Amniotic epithelial cell (primary cell): ENCODE results near the gene RBFOX2.

Source experiments
- DNase-seq: peaks from one replicate; pipeline ENCODE4 v3.0.0-alpha.2; 2010; ENCODE audit warnings: low read depth

Gene RBFOX2

DNA sequence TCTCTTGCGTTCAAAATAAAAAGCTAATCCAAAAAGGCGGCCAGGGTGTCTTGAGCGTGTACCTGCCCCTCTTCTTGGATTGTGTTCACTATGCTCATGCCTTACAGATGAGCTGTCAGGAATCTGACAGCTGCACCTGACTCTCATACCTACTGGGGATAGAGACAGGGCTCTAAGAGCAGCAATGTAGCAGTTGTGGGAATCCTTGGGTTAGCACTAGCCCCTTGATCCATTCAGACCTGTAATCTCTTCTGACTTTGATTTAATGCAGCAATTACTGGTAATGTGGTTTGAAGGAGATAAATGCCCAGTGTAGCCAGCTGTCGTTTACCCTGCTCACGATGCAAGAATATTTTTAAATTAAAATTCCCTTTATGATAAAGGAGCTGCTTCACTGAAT lies 165.2 kb downstream of the RBFOX2 start:
- no peak for DNase-seq

DNA sequence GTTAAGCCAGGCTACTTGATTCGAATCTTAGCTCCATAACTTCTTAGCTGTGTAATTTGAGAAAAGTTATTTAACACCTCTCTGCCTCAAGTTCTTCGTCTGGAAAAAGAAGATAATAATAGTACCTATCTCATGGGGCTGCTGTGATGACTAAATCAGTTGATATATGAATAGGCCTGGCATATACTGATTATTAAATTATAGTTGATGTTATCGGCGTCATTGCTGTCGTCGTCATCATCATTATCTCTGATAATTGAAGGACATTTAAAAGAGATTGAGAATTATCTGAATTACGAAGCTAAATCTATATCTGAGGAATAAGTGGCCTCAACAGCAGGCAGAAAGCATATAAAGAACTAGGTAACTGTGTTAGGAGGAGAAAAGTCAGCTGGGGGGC lies 165.9 kb downstream of the RBFOX2 start:
- DNase-seq = no peak

DNA sequence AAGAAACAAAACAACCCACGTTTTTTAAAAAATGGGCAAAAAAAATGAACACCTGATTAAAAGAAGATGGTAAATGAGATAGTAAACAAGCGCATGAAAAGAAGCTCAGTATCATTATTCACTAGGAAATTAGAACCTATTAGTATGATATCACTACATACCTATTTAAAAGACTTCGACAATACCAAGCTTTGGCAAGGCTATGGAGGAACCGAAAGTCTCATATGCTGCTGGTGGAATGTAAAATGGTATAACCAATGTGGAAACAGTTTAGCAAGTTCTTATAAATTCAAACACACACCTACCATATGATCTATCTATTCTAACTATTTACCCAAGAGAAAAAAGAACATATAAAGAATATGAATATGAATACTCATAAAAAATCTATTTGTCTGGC lies 167.2 kb downstream of the RBFOX2 start:
- DNase-seq = no peak

DNA sequence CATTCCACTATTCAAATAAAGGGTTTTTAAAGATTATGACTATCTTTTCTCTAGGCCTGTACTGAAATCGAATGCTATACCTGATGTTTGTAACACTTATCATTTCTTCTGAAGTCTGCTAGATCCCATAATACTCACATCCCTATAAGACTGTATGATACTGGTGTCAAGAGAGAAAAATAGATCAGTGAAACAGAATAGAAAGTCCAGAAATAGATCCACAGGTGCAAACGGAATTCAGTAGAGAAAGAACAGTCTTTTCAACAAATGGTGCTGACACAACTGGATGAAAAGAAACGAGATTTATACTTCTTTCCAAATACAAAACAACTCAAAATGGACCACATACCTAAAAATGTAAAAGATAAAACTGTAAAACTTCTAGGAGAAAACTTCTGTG lies 167.8 kb downstream of the RBFOX2 start:
- no peak for DNase-seq

DNA sequence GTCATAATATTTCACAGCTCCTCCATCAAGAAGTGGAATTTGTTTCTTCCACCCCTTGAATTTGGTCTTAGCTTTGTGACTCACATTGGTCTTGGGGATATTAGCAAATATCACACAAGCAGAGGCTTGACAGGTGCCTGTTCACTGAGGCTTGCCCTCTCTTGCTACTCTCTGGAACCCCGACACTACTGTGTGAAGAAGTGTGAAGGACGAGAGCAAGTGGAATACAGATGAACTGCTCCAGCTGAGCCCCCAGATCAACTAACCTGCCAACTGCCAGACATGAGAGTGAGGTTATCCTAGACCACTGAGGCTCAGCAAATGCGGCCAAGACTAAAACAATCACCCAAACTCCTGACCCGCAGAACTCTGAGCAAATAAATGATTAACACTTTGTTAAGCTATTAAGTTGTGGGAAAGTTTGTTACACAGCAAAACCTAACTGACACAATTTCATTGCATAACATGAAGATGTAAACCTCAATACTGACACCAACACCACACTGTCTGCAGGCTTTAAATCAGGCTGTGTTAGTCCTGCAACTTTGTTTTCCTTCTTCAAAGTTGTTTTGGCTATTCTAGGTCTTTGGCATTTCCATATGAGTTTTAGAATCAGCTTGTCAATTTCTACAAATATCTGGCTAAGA lies 168.4 kb downstream of the RBFOX2 start:
- DNase-seq = no peak

DNA sequence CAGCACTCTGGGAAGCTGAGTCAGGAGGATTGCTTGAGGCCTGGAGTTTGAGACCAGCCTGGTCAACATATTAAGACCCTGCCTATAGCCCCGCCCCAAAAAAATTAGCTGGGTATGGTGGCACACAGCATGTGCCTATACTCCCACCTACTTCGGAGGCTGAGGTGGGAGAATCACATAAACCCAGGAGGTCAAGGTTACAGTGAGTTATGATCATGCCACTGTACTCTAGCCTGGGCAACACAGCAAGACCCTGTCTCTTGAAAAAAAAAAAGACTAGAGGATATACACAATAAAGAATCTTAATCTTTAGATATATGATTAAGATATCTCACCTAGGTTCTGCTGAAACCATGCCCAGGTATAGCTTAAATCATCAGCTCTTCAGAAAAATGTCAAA lies 174.3 kb downstream of the RBFOX2 start:
- no peak for DNase-seq

DNA sequence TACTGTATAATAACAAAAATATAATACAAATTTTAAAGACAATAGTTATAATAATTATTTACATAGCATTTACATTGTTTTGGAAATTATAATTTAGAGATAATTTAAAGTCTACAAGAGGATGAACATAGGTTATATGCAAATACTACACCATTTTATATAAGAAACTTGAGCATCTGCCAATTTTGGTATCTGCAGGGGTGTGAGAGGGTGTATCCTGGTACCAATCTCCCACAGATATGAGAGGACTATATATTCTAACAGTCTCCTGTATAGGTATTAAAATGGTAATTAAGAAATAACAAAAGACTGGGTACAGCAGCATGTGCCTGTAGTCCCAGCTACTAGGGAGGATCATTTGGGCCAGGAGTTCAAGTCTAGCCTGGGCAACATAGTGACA lies 176.5 kb downstream of the RBFOX2 start:
- no peak for DNase-seq

DNA sequence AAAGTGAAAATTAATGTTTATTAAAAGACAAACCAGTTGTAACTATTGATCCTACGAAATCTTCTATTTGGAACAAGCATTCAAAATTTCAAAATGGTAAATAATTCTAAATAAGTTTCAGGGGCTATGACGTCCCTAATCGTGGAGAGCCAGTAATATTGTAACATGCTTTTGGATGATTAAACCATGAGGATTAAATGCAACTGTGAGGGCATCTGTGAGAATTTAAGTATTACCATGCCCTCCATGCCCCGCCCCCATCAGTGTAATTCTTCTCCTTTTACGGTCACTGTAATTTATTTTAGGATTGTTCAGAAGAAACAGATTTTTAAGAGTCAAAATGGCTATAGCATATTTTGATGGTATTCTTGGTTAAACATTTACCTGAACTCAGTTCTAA lies 177.8 kb downstream of the RBFOX2 start:
- no peak for DNase-seq

DNA sequence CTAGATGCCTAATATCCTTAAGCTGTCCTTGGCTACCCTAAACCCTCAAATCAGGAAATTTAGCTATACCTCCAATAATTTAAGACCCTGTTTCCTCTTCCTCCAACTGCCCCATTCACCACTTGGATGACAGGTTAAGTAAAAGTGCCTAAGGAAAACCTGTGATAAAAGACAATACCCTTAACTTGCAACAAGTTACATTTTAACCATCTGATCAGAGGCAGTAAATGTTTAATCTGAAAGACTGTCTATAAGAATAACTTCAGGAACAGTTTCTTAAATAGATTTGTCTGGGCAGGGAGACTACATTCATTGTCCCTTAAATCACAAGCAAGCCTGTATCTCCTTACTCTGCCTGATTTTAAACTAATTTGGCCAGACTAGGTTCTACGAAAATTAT lies 181.8 kb downstream of the RBFOX2 start:
- no peak for DNase-seq

DNA sequence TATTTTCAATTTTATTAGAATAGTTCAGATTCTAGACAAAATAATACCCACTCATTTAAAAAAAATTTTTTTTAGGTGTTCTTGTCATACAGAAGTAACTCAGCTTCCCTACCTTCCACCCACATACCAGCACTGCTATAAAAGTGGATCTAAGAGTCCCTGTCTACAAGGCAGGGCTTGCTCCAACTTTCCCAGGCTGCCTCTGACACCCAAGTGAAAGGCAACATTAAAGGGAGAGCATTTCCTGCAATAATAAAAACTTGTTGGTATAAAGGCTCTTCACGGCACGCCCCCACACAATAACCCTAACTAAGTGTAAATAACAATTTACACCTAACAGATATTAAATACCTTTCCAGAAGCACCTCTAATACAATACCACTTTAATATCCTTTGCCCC lies 183.7 kb downstream of the RBFOX2 start:
- no peak for DNase-seq

DNA sequence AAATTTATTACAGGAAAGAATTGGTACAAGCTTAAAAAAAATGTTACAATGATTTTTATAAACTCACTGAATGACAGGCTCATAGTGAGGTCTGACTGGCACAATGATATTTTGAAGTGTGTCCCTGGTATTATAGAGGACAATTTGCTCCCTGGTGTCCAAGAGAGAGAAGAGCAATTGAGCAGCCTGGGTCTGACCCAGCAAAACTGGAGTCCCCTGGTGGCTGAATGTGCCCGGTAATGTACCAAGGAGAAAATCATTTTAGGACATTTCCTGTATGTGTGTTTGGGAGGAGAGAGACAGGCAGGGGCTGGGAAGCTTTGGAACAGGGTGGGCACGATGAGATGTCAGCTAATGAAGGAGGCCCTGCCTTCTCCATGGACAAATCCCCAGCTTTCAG lies 185.7 kb downstream of the RBFOX2 start:
- DNase-seq = no peak

DNA sequence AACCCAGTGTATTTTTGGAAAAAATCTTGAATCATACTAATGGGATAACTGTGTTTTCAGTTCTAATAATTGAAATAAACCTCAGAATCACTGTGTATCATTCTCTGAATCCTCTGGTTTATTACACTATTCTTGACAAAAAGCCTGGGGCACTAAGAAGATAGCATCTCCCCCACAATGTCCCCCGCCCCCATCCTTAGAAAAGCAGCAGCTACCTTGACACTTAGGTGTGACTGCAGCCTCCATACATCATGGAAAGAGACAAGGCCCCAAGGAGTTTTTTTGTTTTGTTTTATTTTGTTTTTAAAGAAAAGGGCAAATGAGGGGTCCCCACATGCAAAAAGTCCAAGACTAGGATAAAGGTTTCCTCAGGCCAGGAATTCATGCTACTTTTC lies 186.1 kb downstream of the RBFOX2 start:
- no peak for DNase-seq

DNA sequence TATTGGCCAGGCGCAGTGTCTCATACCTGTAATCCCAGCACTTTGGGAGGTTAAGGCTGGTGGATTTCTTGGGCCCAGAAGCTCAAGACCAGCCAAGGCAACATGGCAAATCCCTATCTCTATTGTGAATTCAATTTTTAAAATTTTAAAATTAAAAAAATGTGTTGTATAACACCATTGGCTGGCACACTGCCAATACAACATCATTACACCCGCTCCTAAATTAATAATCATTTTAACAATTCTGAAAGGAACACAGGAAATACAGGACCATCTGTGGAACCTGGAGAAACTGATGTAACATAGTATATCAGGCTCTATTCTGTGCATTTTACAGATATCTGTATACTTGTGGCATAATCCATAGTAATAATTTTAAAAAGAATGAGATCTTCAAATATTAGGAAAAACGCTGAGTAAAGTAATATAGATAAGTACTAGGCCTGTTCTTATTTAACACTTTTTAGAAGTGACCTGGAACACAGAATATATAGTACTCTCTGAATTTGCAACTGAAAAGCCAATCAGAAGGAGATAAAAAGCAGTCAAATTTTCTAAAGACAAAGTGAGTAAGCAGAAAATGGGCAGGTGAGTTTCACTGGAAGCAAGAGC lies 186.6 kb downstream of the RBFOX2 start:
- no peak for DNase-seq

DNA sequence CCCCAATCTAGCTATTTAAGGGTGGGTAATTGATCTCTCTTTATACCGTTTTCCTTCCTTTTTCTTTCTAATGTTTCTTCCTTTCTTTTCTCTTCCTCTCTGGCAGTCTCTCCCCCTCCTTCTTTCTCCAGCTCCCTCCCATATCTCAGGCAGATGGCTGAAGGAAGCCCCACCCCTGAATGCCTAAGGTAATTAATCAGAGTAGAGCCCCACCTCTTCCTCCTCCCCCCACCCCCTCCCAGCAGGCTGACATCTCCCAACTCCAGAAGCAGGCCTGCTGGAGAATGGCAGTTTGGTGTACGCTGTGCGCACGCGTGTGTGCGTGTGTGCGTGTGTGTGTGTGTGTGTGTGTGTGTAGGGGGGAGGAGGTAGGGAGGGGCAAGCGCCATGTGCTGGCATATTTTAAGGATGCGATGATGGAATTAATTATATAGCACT lies 188.3 kb downstream of the RBFOX2 start:
- peak; percentile 98 for DNase-seq

DNA sequence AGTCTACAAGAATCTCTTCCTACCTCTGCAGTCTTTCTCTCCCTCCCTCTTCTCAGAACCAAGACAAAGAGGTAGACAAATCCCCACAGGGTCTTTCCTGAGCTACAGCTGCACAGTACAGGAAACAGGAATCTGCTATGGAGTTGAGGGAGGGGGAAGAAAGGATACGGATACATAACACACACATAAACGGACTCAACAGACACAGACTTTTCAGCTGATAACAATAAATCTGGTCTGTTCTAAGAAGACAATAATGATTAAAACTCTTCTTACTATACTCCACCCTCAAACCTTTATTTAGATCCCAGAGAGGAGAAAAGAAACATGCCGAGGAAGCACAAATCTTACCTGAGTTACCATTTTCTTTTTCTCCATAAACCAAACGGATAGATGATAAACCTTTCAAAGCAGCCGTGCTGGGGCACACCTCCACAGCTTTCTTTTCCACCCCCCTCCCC lies 188.8 kb downstream of the RBFOX2 start:
- no peak for DNase-seq

DNA sequence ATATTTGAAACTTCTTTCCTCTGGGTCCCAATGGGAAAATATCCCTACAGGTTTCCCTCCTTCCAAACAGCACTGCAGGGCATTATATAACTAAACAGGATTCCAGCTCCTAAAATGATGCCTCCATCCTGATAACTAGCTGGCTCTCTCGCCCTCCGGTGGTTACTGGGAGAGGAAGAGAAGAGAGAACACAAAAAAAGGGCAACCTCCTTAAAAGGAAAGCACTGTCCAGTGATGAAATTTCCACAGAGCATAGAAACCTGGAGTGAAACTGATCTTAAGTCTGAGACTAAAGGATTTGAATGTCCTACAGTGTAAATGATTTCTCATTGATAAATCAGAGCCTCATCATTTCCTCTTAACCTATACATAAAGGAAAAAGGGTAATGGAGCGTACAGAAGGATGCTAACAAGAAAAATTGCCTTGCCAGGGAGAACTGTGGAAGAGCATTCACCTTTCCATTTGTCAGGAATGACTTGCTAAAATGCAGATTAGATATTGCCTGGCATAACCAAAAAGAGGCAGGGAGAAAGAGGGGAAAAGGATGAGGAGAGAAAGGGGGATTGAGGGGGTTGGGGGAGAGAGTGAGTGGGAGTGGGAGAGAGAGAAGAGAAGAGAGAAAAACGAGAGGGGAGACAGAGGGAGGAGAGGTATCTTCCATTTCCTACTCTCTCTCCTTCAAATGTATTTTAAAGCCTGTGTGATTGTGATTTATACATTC lies 189.6 kb downstream of the RBFOX2 start:
- peak; percentile 74 for DNase-seq

DNA sequence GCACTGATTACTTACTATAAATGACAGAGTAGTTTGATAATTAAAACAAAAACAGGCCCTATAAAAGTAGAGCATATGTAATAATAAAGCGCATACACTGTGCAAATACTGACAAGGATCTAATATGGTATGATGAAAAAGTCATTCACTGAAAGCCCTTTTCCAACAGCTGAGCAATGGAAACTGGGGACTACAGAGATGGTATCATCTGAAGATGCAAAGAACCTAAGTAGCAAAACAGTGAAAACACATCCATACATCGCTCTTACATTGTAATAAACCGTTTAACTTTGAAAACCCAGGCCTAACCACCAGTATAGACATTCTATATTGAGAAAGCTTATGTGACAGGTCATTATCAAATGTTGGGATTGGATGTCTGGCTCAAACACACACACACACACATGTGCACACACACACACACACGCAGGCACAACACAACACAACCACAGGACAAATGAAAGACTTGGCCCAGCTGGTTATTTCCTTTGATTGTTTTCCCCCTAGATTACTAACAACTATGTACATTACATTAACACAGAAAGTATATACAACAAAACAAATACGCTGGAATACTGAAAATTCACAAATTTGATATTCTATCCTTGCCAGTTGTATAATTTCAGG lies 191.4 kb downstream of the RBFOX2 start:
- DNase-seq = no peak

DNA sequence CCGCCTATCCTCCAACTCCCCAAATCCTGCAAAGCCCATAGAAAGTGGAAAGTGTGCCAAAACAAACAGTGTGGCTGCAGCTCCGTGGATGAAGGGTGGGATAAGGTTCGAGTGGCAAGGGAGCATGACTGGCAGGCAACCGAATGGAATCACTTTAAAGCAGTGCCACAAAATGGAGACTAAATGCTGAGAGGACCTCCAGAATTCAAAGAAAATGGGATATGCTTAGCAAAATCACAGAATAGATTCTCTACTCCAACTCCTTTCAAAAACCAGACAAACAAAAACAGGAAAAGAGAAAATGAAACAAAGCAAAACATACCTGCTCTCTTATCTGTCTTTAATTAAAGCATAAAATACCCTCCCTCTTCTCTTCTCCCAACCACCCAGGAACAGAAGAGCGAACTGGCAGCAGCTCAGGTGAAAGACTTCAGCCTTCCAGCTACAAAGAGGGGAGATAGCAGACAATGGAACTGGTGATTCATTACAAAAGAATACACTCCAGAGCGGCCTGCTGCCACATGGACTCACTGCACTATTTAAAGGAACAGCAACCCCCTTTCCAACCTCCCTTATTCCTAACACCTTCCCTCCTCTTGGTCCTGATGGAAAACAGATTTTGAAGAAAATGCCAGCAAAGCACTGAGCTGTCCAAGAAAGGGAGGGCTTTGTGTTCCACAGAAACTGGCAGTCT lies 192.5 kb downstream of the RBFOX2 start:
- peak; percentile 89 for DNase-seq

DNA sequence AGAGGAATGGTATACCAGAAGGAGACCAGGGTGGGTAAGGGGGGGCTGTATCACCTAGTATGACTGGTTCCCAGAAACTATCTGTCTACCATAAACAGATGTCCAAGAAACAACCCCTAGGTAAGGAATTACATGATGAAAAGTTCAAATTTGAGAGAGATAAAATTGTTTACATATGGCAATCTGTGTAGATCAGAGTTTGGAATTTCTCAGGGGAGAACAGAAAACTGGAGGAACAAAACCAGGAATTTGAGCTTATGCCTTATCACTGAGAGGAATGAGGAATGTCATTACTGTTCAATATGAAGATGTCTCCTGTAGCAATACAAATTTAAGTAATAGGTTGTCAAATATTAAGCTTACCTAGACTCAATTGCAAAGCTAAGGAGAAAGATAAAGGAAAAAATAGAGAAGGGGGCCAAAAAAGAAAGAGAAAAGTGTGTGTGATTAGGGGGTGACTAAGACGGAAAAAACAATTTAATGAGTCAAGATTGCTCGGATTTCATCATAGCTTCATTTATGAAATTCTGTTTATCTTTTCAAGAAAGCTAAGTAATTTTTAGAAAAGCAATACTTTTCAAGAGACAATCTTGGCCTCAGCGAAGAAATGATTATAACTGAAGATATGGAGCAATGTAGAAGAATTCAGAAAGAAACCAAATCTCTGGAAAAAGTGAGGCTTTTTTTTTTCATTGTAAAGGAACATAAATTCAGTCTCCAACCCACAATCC lies 193.2 kb downstream of the RBFOX2 start:
- DNase-seq = peak; percentile 91

DNA sequence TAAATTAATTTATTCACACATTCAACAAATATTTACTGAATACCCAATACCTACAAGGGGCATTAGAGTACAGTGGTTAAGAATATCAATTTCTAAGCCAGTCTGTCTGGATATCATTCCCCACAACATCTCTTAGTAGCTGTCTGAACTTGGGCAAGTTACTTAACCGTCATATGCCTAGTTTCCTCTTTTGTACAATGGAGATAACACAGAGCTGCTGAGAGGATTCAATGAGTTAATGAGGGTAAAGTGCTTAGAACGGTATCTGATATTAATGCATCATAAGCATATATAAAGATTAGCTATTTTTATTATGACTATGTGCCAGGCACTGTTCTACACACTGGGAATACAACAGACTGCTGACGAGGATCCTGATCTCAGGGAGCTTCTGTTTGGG lies 194.6 kb downstream of the RBFOX2 start:
- peak; percentile 43 for DNase-seq

DNA sequence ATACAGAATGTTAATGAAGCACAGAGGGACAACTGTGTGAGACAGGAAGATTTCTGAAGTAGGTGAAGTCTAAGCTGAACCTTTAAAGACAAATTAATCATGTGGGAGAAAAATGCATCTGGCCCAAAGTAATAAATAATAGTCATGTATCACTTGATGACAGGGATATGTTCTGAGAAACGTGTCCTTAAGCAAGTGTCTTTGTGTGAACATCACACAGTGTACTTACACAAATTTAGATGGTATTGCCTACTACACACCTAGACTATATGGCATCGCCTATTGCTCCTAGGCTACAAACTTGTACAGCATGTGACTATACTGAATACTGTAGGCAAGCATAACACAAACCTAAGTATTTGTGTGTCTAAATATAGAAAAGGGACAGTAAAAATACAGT lies 198.3 kb downstream of the RBFOX2 start:
- no peak for DNase-seq

DNA sequence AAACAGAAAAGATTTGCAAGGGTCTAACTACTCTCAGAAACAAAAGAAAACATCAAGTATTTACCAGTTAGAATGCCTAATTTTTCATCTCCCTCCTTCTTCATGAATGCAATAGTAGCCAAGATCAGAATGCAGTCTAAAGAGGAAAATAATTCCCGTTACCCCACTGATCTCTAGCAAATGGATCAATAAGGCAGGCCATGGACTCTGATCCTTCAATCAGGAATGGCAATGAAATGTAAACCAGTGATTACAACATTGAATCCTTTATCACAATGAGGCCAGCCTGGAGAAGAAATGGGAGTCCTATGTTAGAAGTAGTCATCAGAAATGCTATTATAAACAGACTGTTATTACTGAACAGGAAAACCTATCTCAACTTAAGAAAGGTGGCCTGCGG lies 204.4 kb downstream of the RBFOX2 start:
- DNase-seq = no peak
